ENCODE measurements around the gene PRKAG1.

Gene PRKAG1

GRCh38 chr12:49049566-49050224, 31.1 kb upstream of the PRKAG1 start:
- no peak for FAIRE-seq

- no peak for FAIRE-seq
These were observed 30.4 kb upstream of the PRKAG1 start for GRCh38 chr12:49048953-49049352.

GRCh38 chr12:49046129-49046895, 27.7 kb upstream of the PRKAG1 start:
- no peak for FAIRE-seq

- no peak for FAIRE-seq
These were observed 26.1 kb upstream of the PRKAG1 start for GRCh38 chr12:49044660-49045059.

GRCh38 chr12:49043856-49044258, 25.3 kb upstream of the PRKAG1 start:
- no peak for FAIRE-seq

- no peak for FAIRE-seq
These were observed 24.7 kb upstream of the PRKAG1 start for GRCh38 chr12:49043241-49043640.

- FAIRE-seq, result no peak
These were observed 23.4 kb upstream of the PRKAG1 start for GRCh38 chr12:49041881-49042484.

- FAIRE-seq, result no peak
These were observed 22.7 kb upstream of the PRKAG1 start for GRCh38 chr12:49041036-49041880.

- FAIRE-seq, result no peak
These were observed 21.8 kb upstream of the PRKAG1 start for GRCh38 chr12:49040364-49040855.

GRCh38 chr12:49039421-49040363, 21.1 kb upstream of the PRKAG1 start:
- no peak for FAIRE-seq

GRCh38 chr12:49038291-49038955, 19.8 kb upstream of the PRKAG1 start:
- FAIRE-seq, result no peak

- FAIRE-seq, result no peak
These were observed 19.3 kb upstream of the PRKAG1 start for GRCh38 chr12:49037947-49038237.

- no peak for FAIRE-seq
These were observed 18.8 kb upstream of the PRKAG1 start for GRCh38 chr12:49037111-49037946.

GRCh38 chr12:49036029-49036428, 17.5 kb upstream of the PRKAG1 start:
- no peak for FAIRE-seq

- no peak for FAIRE-seq
These were observed 15.7 kb upstream of the PRKAG1 start for GRCh38 chr12:49034286-49034622.

GRCh38 chr12:49033611-49034285, 15.2 kb upstream of the PRKAG1 start:
- FAIRE-seq, result no peak

- no peak for FAIRE-seq
These were observed 14.3 kb upstream of the PRKAG1 start for GRCh38 chr12:49032679-49033447.

GRCh38 chr12:49032276-49032675, 13.7 kb upstream of the PRKAG1 start:
- FAIRE-seq, result no peak

GRCh38 chr12:49031573-49032161, 13.1 kb upstream of the PRKAG1 start:
- FAIRE-seq, result no peak
